OCI-LY1 (cell line): ENCODE results near the gene LRCH1.

Source experiments
- H2AFZ ChIP-seq: fragments of 200-600 bp; sonication (generic), shearing (Covaris generic); 2 replicates; pipeline ENCODE4 v1.6.0; 2014; ENCODE audit warnings: antibody characterized with exemption, mild to moderate bottlenecking, low read length
- H3F3A ChIP-seq: fragments of 200-600 bp; sonication (generic), shearing (Covaris generic); 2 replicates; pipeline ENCODE4 v1.6.0; 2014; ENCODE audit warnings: mild to moderate bottlenecking, antibody characterized with exemption, low read length, moderate library complexity; ENCODE audit not compliant: insufficient read depth
- H3K27ac ChIP-seq: fragments of 200-600 bp; sonication (generic); 2 replicates; pipeline ENCODE4 v1.5.1; 2014; ENCODE audit warnings: low read length, mixed run types, mild to moderate bottlenecking, low read depth; ENCODE audit not compliant: poor library complexity, severe bottlenecking
- H3K27me3 ChIP-seq: fragments of 200-600 bp; sonication (generic); 2 replicates; pipeline ENCODE4 v1.6.0; 2014; ENCODE audit warnings: antibody characterized with exemption, mild to moderate bottlenecking, low read length, moderate library complexity; ENCODE audit not compliant: insufficient read depth
- H3K36me3 ChIP-seq: fragments of 200-600 bp; sonication (generic); 2 replicates; pipeline ENCODE4 v1.6.1; 2014; ENCODE audit warnings: mild to moderate bottlenecking, antibody characterized with exemption, low read length, moderate library complexity, mixed read lengths; ENCODE audit not compliant: insufficient read depth
- H3K4me1 ChIP-seq: fragments of 200-600 bp; sonication (generic); 2 replicates; pipeline ENCODE4 v1.5.1; 2014; ENCODE audit warnings: mild to moderate bottlenecking, low read length, moderate library complexity; ENCODE audit not compliant: insufficient read depth, severe bottlenecking
- H3K4me2 ChIP-seq: fragments of 200-600 bp; sonication (generic), shearing (Covaris generic); 2 replicates; pipeline ENCODE4 v1.6.1; 2014; ENCODE audit warnings: low read length
- H3K4me3 ChIP-seq: fragments of 200-600 bp; sonication (generic); 2 replicates; pipeline ENCODE4 v1.5.1; 2014; ENCODE audit warnings: low read length, low read depth, mild to moderate bottlenecking, mixed read lengths; ENCODE audit not compliant: poor library complexity, severe bottlenecking
- H3K79me2 ChIP-seq: fragments of 200-600 bp; shearing (Covaris generic); 2 replicates; pipeline ENCODE4 v1.6.1; 2016; ENCODE audit warnings: mixed run types, low read length, mixed read lengths; ENCODE audit not compliant: insufficient read depth
- H3K9ac ChIP-seq: fragments of 200-600 bp; sonication (generic), shearing (Covaris generic); 2 replicates; pipeline ENCODE4 v1.6.1; 2014; ENCODE audit warnings: mild to moderate bottlenecking, low read length, mixed read lengths
- H3K9me2 ChIP-seq: fragments of 200-600 bp; sonication (generic), shearing (Covaris generic); 2 replicates; pipeline ENCODE4 v1.6.1; 2014; ENCODE audit warnings: low read depth, mild to moderate bottlenecking, low read length, mixed read lengths
- H3K9me3 ChIP-seq: fragments of 200-600 bp; shearing (Covaris generic); 2 replicates; pipeline ENCODE4 v1.6.1; 2014; ENCODE audit warnings: low read length, mixed read lengths
- H4K20me1 ChIP-seq: fragments of 200-600 bp; sonication (generic), shearing (Covaris generic); 2 replicates; pipeline ENCODE4 v1.6.0; 2016; ENCODE audit warnings: mild to moderate bottlenecking, low read length; ENCODE audit not compliant: insufficient read depth
- CTCF ChIP-seq: fragments of 200-600 bp; sonication (generic), shearing (Covaris generic); IDR thresholded peaks from 2 replicates; pipeline ENCODE4 v1.5.1; 2017; ENCODE audit warnings: mild to moderate bottlenecking, antibody characterized with exemption, low read length, moderate library complexity, mixed read lengths
- EZH2 ChIP-seq: fragments of 200-600 bp; sonication (generic), shearing (Covaris generic); IDR thresholded peaks from 2 replicates; pipeline ENCODE4 v1.8.0; 2017; ENCODE audit warnings: borderline replicate concordance, mixed run types, mild to moderate bottlenecking, antibody characterized with exemption, low read length, moderate library complexity, mixed read lengths

Gene LRCH1

GRCh38 chr13:46576762-46577161 lies 23.8 kb downstream of the LRCH1 start:
- Histone ChIP-seq H3K4me1 (no peaks in the 10 kb centered on the region), H3K4me3 (no peak overlapping the region), H4K20me1 (peaks cover 3% of the 10 kb centered on the region; the same call in 1 of the 2 replicates), H3K9me3 (no peaks in the 10 kb centered on the region), H3K9ac (no peak overlapping the region), H3F3A (no peaks in the 10 kb centered on the region), H3K4me2 (no peak overlapping the region), H3K27ac (no peak overlapping the region), H3K9me2 (no peaks in the 10 kb centered on the region), H3K36me3 (peaks cover 4% of the 10 kb centered on the region; the same call in 1 of the 2 replicates), H3K79me2 (no peaks in the 10 kb centered on the region), H2AFZ (no peak overlapping the region), H3K27me3 (no peaks in the 10 kb centered on the region)
- TF ChIP-seq EZH2 (no peak), CTCF (no peak)

- peaks cover 3% of the 10 kb centered on the region; the same call in 1 of the 2 replicates for H4K20me1 ChIP-seq
- H3K27ac ChIP-seq: no peak overlapping the region
- TF ChIP-seq CTCF: no peak
- no peak for TF ChIP-seq EZH2
- H3K27me3 ChIP-seq: no peaks in the 10 kb centered on the region
- no peak overlapping the region for H3K4me2 ChIP-seq
- no peak overlapping the region for H3K4me3 ChIP-seq
- no peaks in the 10 kb centered on the region for H3K9me2 ChIP-seq
- no peaks in the 10 kb centered on the region for H3K4me1 ChIP-seq
- peaks cover 4% of the 10 kb centered on the region; the same call in 1 of the 2 replicates for H3K36me3 ChIP-seq
- H2AFZ ChIP-seq: no peak overlapping the region
- H3K79me2 ChIP-seq: no peaks in the 10 kb centered on the region
- H3K9me3 ChIP-seq: no peaks in the 10 kb centered on the region
- H3F3A ChIP-seq: no peaks in the 10 kb centered on the region
- H3K9ac ChIP-seq: no peak overlapping the region
Observed at GRCh38 chr13:46577696-46578589, 25.0 kb downstream of the LRCH1 start.

GRCh38 chr13:46578590-46578975 lies 25.6 kb downstream of the LRCH1 start:
- Histone ChIP-seq H4K20me1 (peaks cover 3% of the 10 kb centered on the region; the same call in 1 of the 2 replicates), H3K36me3 (peaks cover 4% of the 10 kb centered on the region; the same call in 1 of the 2 replicates), H2AFZ (no peak overlapping the region), H3K79me2 (no peaks in the 10 kb centered on the region), H3K9me3 (no peaks in the 10 kb centered on the region), H3K27me3 (no peaks in the 10 kb centered on the region), H3K9ac (no peak overlapping the region), H3K4me2 (no peak overlapping the region), H3F3A (no peaks in the 10 kb centered on the region), H3K4me1 (no peaks in the 10 kb centered on the region), H3K4me3 (no peak overlapping the region), H3K27ac (no peak overlapping the region), H3K9me2 (no peaks in the 10 kb centered on the region)
- no peak for TF ChIP-seq EZH2
- TF ChIP-seq CTCF: no peak
